CD4-positive, CD25-positive, alpha-beta regulatory T cell (primary cell): ENCODE measurements around the gene NFASC. TPM values are rescaled to one million over a fixed set of nuclear protein-coding genes. Genes with fewer than 3 reads are reported as not detected.

Source experiments
- ATAC-seq, 2 donors: fragments of 150-1000 bp; cut with Tn5 transposase; one replicate each; pipeline ENCODE4 v1.10.0; 2021; ENCODE audit warnings: low read depth in 2 of 2, moderate number of reproducible peaks in 2 of 2, moderate library complexity in 1 of 2
- DNase-seq, 3 donors: peaks; one replicate each; pipeline versions ENCODE4 v3.0.0 to v3.0.0-alpha.2; 2012 to 2022; ENCODE audit warnings: mixed read lengths in 1 of 3
- H3K27ac ChIP-seq: one replicate; pipeline ENCODE4 v1.7.0; 2013; ENCODE audit warnings: mild to moderate bottlenecking, low read length; ENCODE audit not compliant: insufficient read depth, poor library complexity, severe bottlenecking
- H3K27me3 ChIP-seq: one replicate; pipeline ENCODE4 v1.7.0; 2013; ENCODE audit warnings: low read length; ENCODE audit not compliant: control insufficient read depth, insufficient read depth
- H3K36me3 ChIP-seq: one replicate; pipeline ENCODE4 v1.7.0; 2013; ENCODE audit warnings: mild to moderate bottlenecking, low read length, moderate library complexity; ENCODE audit not compliant: control insufficient read depth, insufficient read depth
- H3K4me1 ChIP-seq: 2 replicates; pipeline ENCODE4 v1.7.0; 2013; ENCODE audit warnings: mild to moderate bottlenecking, low read length; ENCODE audit not compliant: insufficient read depth, control insufficient read depth, poor library complexity, severe bottlenecking
- H3K4me3 ChIP-seq: one replicate; pipeline ENCODE4 v1.7.0; 2013; ENCODE audit warnings: low read depth, mild to moderate bottlenecking, low read length, moderate library complexity
- H3K9me3 ChIP-seq, 2 experiments: 1 replicate in 1 of 2; 2 replicates in 1 of 2; pipeline ENCODE4 v1.7.0; 2013; ENCODE audit warnings: low read length in 2 of 2, mild to moderate bottlenecking in 1 of 2, moderate library complexity in 1 of 2; ENCODE audit not compliant: control insufficient read depth in 2 of 2
- H3K27ac Mint-ChIP-seq, 3 donors: one replicate each; pipeline ENCODE4 v1.8.0; 2020 to 2022; ENCODE audit warnings: mild to moderate bottlenecking in 3 of 3, mixed read lengths in 3 of 3, moderate library complexity in 2 of 3
- H3K27me3 Mint-ChIP-seq: one replicate; pipeline ENCODE4 v1.8.0; 2022; ENCODE audit warnings: mild to moderate bottlenecking, mixed read lengths
- H3K36me3 Mint-ChIP-seq: one replicate; pipeline ENCODE4 v1.8.0; 2020; ENCODE audit warnings: mixed read lengths
- H3K4me1 Mint-ChIP-seq, 4 donors: one replicate each; pipeline ENCODE4 v1.8.0; 2020 to 2022; ENCODE audit warnings: mixed read lengths in 4 of 4, mild to moderate bottlenecking in 1 of 4
- H3K4me3 Mint-ChIP-seq, 4 donors: one replicate each; pipeline ENCODE4 v1.8.0; 2020 to 2022; ENCODE audit warnings: mild to moderate bottlenecking in 4 of 4, mixed read lengths in 4 of 4, moderate library complexity in 3 of 4
- H3K9me3 Mint-ChIP-seq, 7 donors: one replicate each; pipeline ENCODE4 v1.8.0; 2020 to 2022; ENCODE audit warnings: mixed read lengths in 7 of 7, mild to moderate bottlenecking in 3 of 7, moderate library complexity in 2 of 7
- polyA plus RNA-seq, 4 donors: library from polyadenylated mRNA; unstranded; fragments of 300-500 nt; fragmentation: Illumina TruSeq; gene quantifications; one replicate each; pipeline ENCODE4 v1.2.3, GENCODE V29; 2021
- total RNA-seq: library from RNA; stranded (reverse); gene quantifications from one replicate; pipeline ENCODE4 v1.2.3, GENCODE V29; 2022

NFASC gene
- total and polyA plus RNA-seq, 5 donors from 2014 or later: not detected

DNA sequence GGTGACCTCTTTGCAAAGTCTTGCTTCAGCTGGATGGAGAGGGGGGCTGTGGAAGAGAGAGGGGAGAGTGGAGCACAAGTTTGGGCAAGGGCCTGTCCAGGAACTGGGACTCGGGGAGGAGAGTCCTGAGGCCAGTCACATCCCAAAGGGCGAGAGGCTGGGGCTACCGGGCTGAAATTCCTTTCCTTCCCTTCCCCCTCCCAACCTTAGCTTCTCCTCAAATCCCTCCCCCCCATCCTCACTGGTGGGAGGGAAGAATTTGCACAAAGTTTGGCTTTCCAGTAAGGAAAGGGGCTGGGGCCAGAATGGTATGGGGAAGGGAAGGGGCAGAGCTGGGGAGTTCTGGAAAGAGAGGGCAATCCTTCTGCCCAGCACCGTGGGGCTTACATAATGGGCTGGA, 173.2 kb downstream of the NFASC start:
- Mint-ChIP-seq H3K27me3 (peaks cover 30% of the 10 kb centered on the region), H3K9me3 (peaks cover 0 to 4% (median 0%) of the 10 kb centered on the region in 7 donors), H3K4me3 (no peak overlapping the region), H3K36me3 (no peaks in the 10 kb centered on the region), H3K27ac (no peak overlapping the region), H3K4me1 (peaks cover 0 to 3% (median 0%) of the 10 kb centered on the region in 4 donors)
- H3K27ac ChIP-seq: no peak overlapping the region
- H3K4me3 ChIP-seq: no peak overlapping the region
- H3K36me3 ChIP-seq: no peaks in the 10 kb centered on the region
- H3K9me3 ChIP-seq: no peaks in the 10 kb centered on the region
- H3K4me1 ChIP-seq: no peaks in the 10 kb centered on the region
- ATAC-seq: no peak
- no peak for DNase-seq
- peaks cover 8% of the 10 kb centered on the region for H3K27me3 ChIP-seq

DNA sequence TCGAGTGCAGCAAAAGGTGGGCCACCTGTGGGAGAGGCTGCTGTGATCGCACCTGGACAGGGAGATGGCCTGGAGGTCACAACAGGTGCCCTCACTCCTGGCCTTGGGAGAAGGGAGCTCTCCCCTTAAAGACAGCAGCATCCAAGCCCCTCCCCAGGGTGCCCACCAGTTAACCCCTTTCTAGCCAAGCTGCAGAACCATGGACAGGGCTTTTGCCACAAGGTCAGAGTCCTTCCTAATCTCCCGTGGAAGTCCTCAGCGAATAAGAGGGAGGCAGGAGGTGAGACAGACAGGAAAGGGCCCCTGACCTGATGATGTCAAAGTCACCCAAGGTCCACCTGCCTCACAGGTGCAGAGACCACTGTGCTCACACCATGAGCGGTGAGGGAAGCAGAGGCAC, 174.1 kb downstream of the NFASC start:
- ATAC-seq (no peak), DNase-seq (no peak)
- Histone ChIP-seq H3K4me1 (no peaks in the 10 kb centered on the region), H3K27ac (no peak overlapping the region), H3K27me3 (peaks cover 8% of the 10 kb centered on the region), H3K36me3 (no peaks in the 10 kb centered on the region), H3K4me3 (no peak overlapping the region), H3K9me3 (no peaks in the 10 kb centered on the region)
- peaks cover 0 to 4% (median 0%) of the 10 kb centered on the region in 7 donors for H3K9me3 Mint-ChIP-seq
- no peaks in the 10 kb centered on the region for H3K36me3 Mint-ChIP-seq
- H3K4me1 Mint-ChIP-seq: peaks cover 0 to 3% (median 0%) of the 10 kb centered on the region in 4 donors
- no peak overlapping the region for H3K27ac Mint-ChIP-seq
- H3K4me3 Mint-ChIP-seq: no peak overlapping the region
- H3K27me3 Mint-ChIP-seq: peaks cover 30% of the 10 kb centered on the region

DNA sequence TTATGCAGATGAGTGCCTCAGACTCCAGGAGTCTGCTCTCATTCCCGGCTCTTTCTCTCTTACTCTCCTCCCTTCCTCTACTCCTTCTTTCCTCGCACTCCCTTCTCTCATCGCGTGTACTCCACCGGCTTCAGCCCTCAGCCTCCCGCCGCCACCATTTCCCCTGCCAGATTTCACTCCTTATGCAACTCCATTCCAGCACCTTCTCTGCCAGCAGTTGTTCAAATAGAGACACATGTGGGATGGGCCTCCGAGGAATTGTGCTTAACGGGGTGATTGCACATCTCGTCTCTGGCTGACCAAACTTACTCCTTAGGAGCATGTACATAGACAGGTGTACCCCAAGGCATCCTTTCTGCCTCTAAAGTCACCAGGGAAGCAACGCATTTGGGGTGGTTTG, 174.5 kb downstream of the NFASC start:
- H3K4me1 ChIP-seq: no peaks in the 10 kb centered on the region
- Mint-ChIP-seq H3K36me3 (no peaks in the 10 kb centered on the region), H3K27ac (no peak overlapping the region), H3K4me1 (peaks cover 0 to 3% (median 0%) of the 10 kb centered on the region in 4 donors), H3K9me3 (peaks cover 0 to 4% (median 0%) of the 10 kb centered on the region in 7 donors), H3K27me3 (peaks cover 30% of the 10 kb centered on the region), H3K4me3 (no peak overlapping the region)
- H3K27ac ChIP-seq: no peak overlapping the region
- H3K36me3 ChIP-seq: no peaks in the 10 kb centered on the region
- ATAC-seq (no peak), DNase-seq (no peak)
- H3K9me3 ChIP-seq: no peaks in the 10 kb centered on the region
- H3K4me3 ChIP-seq: no peak overlapping the region
- peaks cover 8% of the 10 kb centered on the region for H3K27me3 ChIP-seq

- Histone ChIP-seq H3K36me3 (no peaks in the 10 kb centered on the region), H3K27ac (no peak overlapping the region), H3K4me3 (no peak overlapping the region), H3K4me1 (no peaks in the 10 kb centered on the region), H3K27me3 (peaks cover 4% of the 10 kb centered on the region), H3K9me3 (no peaks in the 10 kb centered on the region)
- no peak overlapping the region for H3K4me3 Mint-ChIP-seq
- DNase-seq: no peak
- ATAC-seq: peak in 1 of 2 donors; percentile 11
- H3K27me3 Mint-ChIP-seq: peaks cover 18% of the 10 kb centered on the region
- H3K9me3 Mint-ChIP-seq: peaks cover 0 to 4% (median 0%) of the 10 kb centered on the region in 7 donors
- peaks cover 0 to 3% (median 0%) of the 10 kb centered on the region in 4 donors for H3K4me1 Mint-ChIP-seq
- H3K36me3 Mint-ChIP-seq: no peaks in the 10 kb centered on the region
- peak overlapping the region in 1 of 3 donors; percentile 38 for H3K27ac Mint-ChIP-seq
Measured at GRCh38 chr1:205046870-205047269, 176.2 kb downstream of the NFASC start.

DNA sequence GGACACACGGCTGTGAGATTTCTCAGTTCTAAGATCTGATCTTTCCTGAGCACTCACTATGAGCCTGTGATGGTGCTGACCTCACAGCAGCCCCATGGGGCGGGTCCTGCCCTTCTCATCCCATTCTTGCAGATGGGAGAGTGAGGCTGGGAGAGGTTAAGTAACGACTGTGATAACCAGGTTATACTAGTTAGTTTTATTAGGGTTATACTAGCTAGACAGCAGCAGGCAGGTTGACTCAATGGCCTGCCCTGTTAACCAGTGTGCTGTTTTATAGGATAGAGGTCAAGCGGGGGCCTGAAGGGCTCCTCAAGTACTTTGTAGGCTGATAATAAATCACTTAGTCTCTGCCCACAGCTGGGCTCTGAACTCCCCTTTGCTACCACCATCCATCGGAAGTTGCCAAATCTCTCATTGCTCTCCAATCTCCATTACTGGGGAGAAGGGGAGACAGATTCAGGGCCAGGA, 177.1 kb downstream of the NFASC start:
- Histone ChIP-seq H3K4me3 (no peak overlapping the region), H3K4me1 (no peaks in the 10 kb centered on the region), H3K27ac (no peak overlapping the region), H3K36me3 (no peaks in the 10 kb centered on the region), H3K27me3 (peaks cover 4% of the 10 kb centered on the region), H3K9me3 (no peaks in the 10 kb centered on the region)
- Mint-ChIP-seq H3K4me3 (no peak overlapping the region), H3K4me1 (peaks cover 0 to 3% (median 0%) of the 10 kb centered on the region in 4 donors), H3K27me3 (peaks cover 16% of the 10 kb centered on the region), H3K36me3 (no peaks in the 10 kb centered on the region), H3K9me3 (peaks cover 0 to 4% (median 0%) of the 10 kb centered on the region in 7 donors), H3K27ac (no peak overlapping the region)
- DNase-seq (no peak), ATAC-seq (no peak)

GRCh38 chr1:205048382-205048781, 177.7 kb downstream of the NFASC start:
- ATAC-seq: no peak

GRCh38 chr1:205049479-205049878, 178.8 kb downstream of the NFASC start:
- Mint-ChIP-seq H3K27ac (no peak overlapping the region), H3K4me3 (no peak overlapping the region), H3K36me3 (no peaks in the 10 kb centered on the region), H3K27me3 (peaks cover 8% of the 10 kb centered on the region), H3K4me1 (peaks cover 0 to 3% (median 0%) of the 10 kb centered on the region in 4 donors), H3K9me3 (peaks cover 0 to 4% (median 0%) of the 10 kb centered on the region in 7 donors)
- Histone ChIP-seq H3K27ac (no peak overlapping the region), H3K9me3 (no peaks in the 10 kb centered on the region), H3K36me3 (no peaks in the 10 kb centered on the region), H3K27me3 (peaks cover 4% of the 10 kb centered on the region), H3K4me1 (no peaks in the 10 kb centered on the region), H3K4me3 (no peak overlapping the region)
- no peak for ATAC-seq
- no peak for DNase-seq

More at GRCh38 chr1:205048382-205048781, 177.7 kb downstream of the NFASC start:
- H3K4me1 Mint-ChIP-seq: peaks cover 0 to 3% (median 0%) of the 10 kb centered on the region in 4 donors
- H3K9me3 ChIP-seq: no peaks in the 10 kb centered on the region
- H3K27ac ChIP-seq: no peak overlapping the region
- no peak overlapping the region for H3K4me3 ChIP-seq
- no peak for DNase-seq
- H3K9me3 Mint-ChIP-seq: peaks cover 0 to 4% (median 0%) of the 10 kb centered on the region in 7 donors
- peaks cover 16% of the 10 kb centered on the region for H3K27me3 Mint-ChIP-seq
- H3K36me3 ChIP-seq: no peaks in the 10 kb centered on the region
- no peaks in the 10 kb centered on the region for H3K4me1 ChIP-seq
- H3K27ac Mint-ChIP-seq: peak overlapping the region in 1 of 3 donors; percentile 14
- peaks cover 4% of the 10 kb centered on the region for H3K27me3 ChIP-seq
- no peak overlapping the region for H3K4me3 Mint-ChIP-seq
- no peaks in the 10 kb centered on the region for H3K36me3 Mint-ChIP-seq

- DNase-seq (no peak), ATAC-seq (no peak)
- no peaks in the 10 kb centered on the region for H3K36me3 ChIP-seq
- no peaks in the 10 kb centered on the region for H3K9me3 ChIP-seq
- no peaks in the 10 kb centered on the region for H3K27me3 Mint-ChIP-seq
- no peaks in the 10 kb centered on the region for H3K36me3 Mint-ChIP-seq
- H3K4me1 ChIP-seq: no peaks in the 10 kb centered on the region
- no peaks in the 10 kb centered on the region for H3K4me1 Mint-ChIP-seq
- H3K9me3 Mint-ChIP-seq: peaks cover 0 to 1% (median 0%) of the 10 kb centered on the region in 7 donors
- H3K4me3 ChIP-seq: no peak overlapping the region
- H3K4me3 Mint-ChIP-seq: no peak overlapping the region
- no peak overlapping the region for H3K27ac ChIP-seq
- no peak overlapping the region for H3K27ac Mint-ChIP-seq
- H3K27me3 ChIP-seq: no peaks in the 10 kb centered on the region
Measured at GRCh38 chr1:205052690-205053089, 182.0 kb downstream of the NFASC start.
